Glomerular visceral epithelial cell (primary cell): ENCODE measurements around the gene FRA10AC1.
"Not testable (repeated sequence)": the region's sequence is repeated elsewhere in the genome, so short reads cannot be mapped to it uniquely, and the experiment has no call there.

Source experiments
- DNase-seq: peaks from one replicate; pipeline ENCODE4 v3.0.0-alpha.2; 2016; ENCODE audit errors: extremely low spot score

FRA10AC1 gene

GRCh38 chr10:93703841-93704240 lies 1.4 kb upstream of the FRA10AC1 start:
- DNase-seq: no peak

- no peak for DNase-seq
These were observed 674 bp upstream of the FRA10AC1 start for GRCh38 chr10:93703066-93703465.

GRCh38 chr10:93701866-93702209 lies 554 bp downstream of the FRA10AC1 start:
- no peak for DNase-seq

GRCh38 chr10:93697207-93697606 lies 5.2 kb downstream of the FRA10AC1 start:
- no peak for DNase-seq

- not testable (repeated sequence) for DNase-seq
These were observed 5.8 kb downstream of the FRA10AC1 start for GRCh38 chr10:93696582-93696981.

GRCh38 chr10:93695740-93696139 lies 6.7 kb downstream of the FRA10AC1 start:
- no peak for DNase-seq

GRCh38 chr10:93687737-93688136 lies 14.7 kb downstream of the FRA10AC1 start:
- no peak for DNase-seq

GRCh38 chr10:93680412-93681047 lies 21.9 kb downstream of the FRA10AC1 start:
- peak; percentile 42 for DNase-seq

GRCh38 chr10:93678805-93679587 lies 23.4 kb downstream of the FRA10AC1 start:
- no peak for DNase-seq

- no peak for DNase-seq
These were observed 24.0 kb downstream of the FRA10AC1 start for GRCh38 chr10:93678386-93678785.

- no peak for DNase-seq
These were observed 28.6 kb downstream of the FRA10AC1 start for GRCh38 chr10:93673791-93674190.

GRCh38 chr10:93672890-93673289 lies 29.5 kb downstream of the FRA10AC1 start:
- no peak for DNase-seq

- no peak for DNase-seq
These were observed 30.2 kb downstream of the FRA10AC1 start for GRCh38 chr10:93672022-93672678.

GRCh38 chr10:93671042-93671441 lies 31.4 kb downstream of the FRA10AC1 start:
- no peak for DNase-seq

- DNase-seq: no peak
These were observed 32.0 kb downstream of the FRA10AC1 start for GRCh38 chr10:93670372-93670771.

GRCh38 chr10:93667795-93668194 lies 34.6 kb downstream of the FRA10AC1 start:
- DNase-seq: no peak

GRCh38 chr10:93666030-93666429 lies 36.4 kb downstream of the FRA10AC1 start:
- DNase-seq: no peak

- DNase-seq: no peak
These were observed 44.6 kb downstream of the FRA10AC1 start for GRCh38 chr10:93657757-93658156.

- DNase-seq: no peak
These were observed 46.2 kb downstream of the FRA10AC1 start for GRCh38 chr10:93656155-93656554.

- no peak for DNase-seq
These were observed 48.2 kb downstream of the FRA10AC1 start for GRCh38 chr10:93654201-93654600.

- DNase-seq: no peak
These were observed 49.5 kb downstream of the FRA10AC1 start for GRCh38 chr10:93652857-93653256.

GRCh38 chr10:93639791-93640190 lies 62.6 kb downstream of the FRA10AC1 start:
- no peak for DNase-seq
